H9 (cell line): ENCODE results near the gene TEC. TPM values are rescaled to one million over a fixed set of nuclear protein-coding genes. Genes with fewer than 3 reads are reported as not detected.

Source experiments
- DNase-seq: peaks from one replicate; pipeline ENCODE4 v3.0.0-alpha.2; 2017
- H2AFZ ChIP-seq: one replicate; pipeline ENCODE4 v1.6.1; 2013; ENCODE audit warnings: mild to moderate bottlenecking, low read length, control low read depth, moderate library complexity
- H2AK5ac ChIP-seq: 2 replicates; pipeline ENCODE4 v1.6.1; 2013; ENCODE audit warnings: low read length, control low read depth, mixed read lengths; ENCODE audit not compliant: insufficient read length
- H2BK120ac ChIP-seq: one replicate; pipeline ENCODE4 v1.6.1; 2013; ENCODE audit warnings: low read depth, mild to moderate bottlenecking, low read length, control low read depth, inconsistent platforms; ENCODE audit not compliant: poor library complexity, severe bottlenecking
- H2BK12ac ChIP-seq: 2 replicates; pipeline ENCODE4 v1.6.1; 2013; ENCODE audit warnings: low read length, control low read depth, mixed read lengths, low read depth; ENCODE audit not compliant: insufficient read length
- H2BK15ac ChIP-seq: 2 replicates; pipeline ENCODE4 v1.6.1; 2013; ENCODE audit warnings: low read depth, low read length, control low read depth
- H2BK20ac ChIP-seq: one replicate; pipeline ENCODE4 v1.6.1; 2013; ENCODE audit warnings: low read depth, mild to moderate bottlenecking, low read length, control low read depth, inconsistent platforms; ENCODE audit not compliant: poor library complexity, severe bottlenecking
- H2BK5ac ChIP-seq: 2 replicates; pipeline ENCODE4 v1.6.1; 2013; ENCODE audit warnings: low read length, control low read depth, mixed read lengths; ENCODE audit not compliant: insufficient read length
- H3K14ac ChIP-seq: 2 replicates; pipeline ENCODE4 v1.6.1; 2013; ENCODE audit warnings: low read length, control low read depth; ENCODE audit not compliant: insufficient read depth
- H3K18ac ChIP-seq: 2 replicates; pipeline ENCODE4 v1.6.1; 2013; ENCODE audit warnings: low read depth, mild to moderate bottlenecking, mixed read lengths, low read length, control low read depth; ENCODE audit not compliant: insufficient read length
- H3K23ac ChIP-seq: 2 replicates; pipeline ENCODE4 v1.6.1; 2013; ENCODE audit warnings: low read length, control low read depth, mixed read lengths, low read depth; ENCODE audit not compliant: insufficient read length
- H3K23me2 ChIP-seq: 2 replicates; pipeline ENCODE4 v1.6.1; 2013; ENCODE audit warnings: low read depth, mild to moderate bottlenecking, mixed read lengths, low read length, control low read depth; ENCODE audit not compliant: insufficient read length, poor library complexity, severe bottlenecking
- H3K27ac ChIP-seq: 2 replicates; pipeline ENCODE4 v1.5.1; 2013; ENCODE audit warnings: low read length, control low read depth, mixed read lengths, low read depth; ENCODE audit not compliant: insufficient read length
- H3K27me3 ChIP-seq: 2 replicates; pipeline ENCODE4 v1.6.1; 2013; ENCODE audit warnings: low read length, control low read depth, inconsistent platforms; ENCODE audit not compliant: insufficient read depth
- H3K4ac ChIP-seq: 2 replicates; pipeline ENCODE4 v1.6.1; 2013; ENCODE audit warnings: low read depth, mild to moderate bottlenecking, control low read depth, inconsistent platforms, low read length, moderate library complexity
- H3K4me1 ChIP-seq: 2 replicates; pipeline ENCODE4 v1.6.1; 2013; ENCODE audit warnings: low read length, control low read depth, inconsistent platforms; ENCODE audit not compliant: insufficient read depth
- H3K4me2 ChIP-seq: 2 replicates; pipeline ENCODE4 v1.6.1; 2013; ENCODE audit warnings: low read length, control low read depth, mixed read lengths; ENCODE audit not compliant: insufficient read length, insufficient read depth
- H3K56ac ChIP-seq: 2 replicates; pipeline ENCODE4 v1.6.1; 2013; ENCODE audit warnings: low read depth, mild to moderate bottlenecking, mixed read lengths, low read length, control low read depth; ENCODE audit not compliant: insufficient read length
- H3K79me1 ChIP-seq: 2 replicates; pipeline ENCODE4 v1.6.1; 2013; ENCODE audit warnings: low read depth, mild to moderate bottlenecking, moderate library complexity, low read length, control low read depth, inconsistent platforms; ENCODE audit not compliant: insufficient read depth, poor library complexity, severe bottlenecking
- H3K79me2 ChIP-seq: 2 replicates; pipeline ENCODE4 v1.6.1; 2013; ENCODE audit warnings: low read length, control low read depth, inconsistent platforms; ENCODE audit not compliant: insufficient read depth
- H3K9ac ChIP-seq: 2 replicates; pipeline ENCODE4 v1.6.1; 2013; ENCODE audit warnings: low read length, control low read depth, mixed read lengths; ENCODE audit not compliant: insufficient read length; ENCODE audit errors: extremely low read depth
- H3K9me3 ChIP-seq: one replicate; pipeline ENCODE4 v1.6.1; 2013; ENCODE audit warnings: low read depth, low read length, inconsistent platforms; ENCODE audit not compliant: control insufficient read depth
- H3T11ph ChIP-seq: one replicate; pipeline ENCODE4 v1.6.1; 2013; ENCODE audit warnings: mild to moderate bottlenecking, low read length, control low read depth, inconsistent platforms
- H4K20me1 ChIP-seq: one replicate; pipeline ENCODE4 v1.6.1; 2013; ENCODE audit not compliant: control insufficient read depth, insufficient read length, insufficient read depth
- H4K5ac ChIP-seq: 2 replicates; pipeline ENCODE4 v1.6.1; 2013; ENCODE audit warnings: low read depth, mild to moderate bottlenecking, mixed read lengths, low read length, control low read depth; ENCODE audit not compliant: insufficient read length
- H4K8ac ChIP-seq: replicated peaks from 2 replicates; pipeline ENCODE4 v1.6.1; 2013; ENCODE audit warnings: low read length, control low read depth, mixed read lengths, low read depth; ENCODE audit not compliant: insufficient read length
- H4K91ac ChIP-seq: 2 replicates; pipeline ENCODE4 v1.6.1; 2013; ENCODE audit warnings: low read depth, mild to moderate bottlenecking, moderate library complexity, mixed read lengths, low read length, control low read depth; ENCODE audit not compliant: insufficient read length
- H3K27ac Mint-ChIP-seq, 3 experiments: 2 replicates in 2 of 3; 3 replicates in 1 of 3; pipeline ENCODE4 v1.8.0; 2020 to 2021; ENCODE audit warnings: mixed read lengths in 3 of 3, mild to moderate bottlenecking in 1 of 3, moderate library complexity in 1 of 3
- H3K27me3 Mint-ChIP-seq: 2 replicates; pipeline ENCODE4 v1.8.0; 2021; ENCODE audit warnings: low read depth, mild to moderate bottlenecking, moderate library complexity, mixed read lengths
- H3K36me3 Mint-ChIP-seq, 3 experiments: 2 replicates in 2 of 3; 3 replicates in 1 of 3; pipeline ENCODE4 v1.8.0; 2020 to 2021; ENCODE audit warnings: low read depth in 3 of 3, mixed read lengths in 3 of 3; ENCODE audit not compliant: insufficient read depth in 1 of 3
- H3K4me1 Mint-ChIP-seq, 2 experiments: 2 replicates each; pipeline ENCODE4 v1.8.0; 2020; ENCODE audit warnings: mixed read lengths in 2 of 2
- H3K4me3 Mint-ChIP-seq, 2 experiments: 2 replicates in 1 of 2; 3 replicates in 1 of 2; pipeline ENCODE4 v1.8.0; 2020 to 2021; ENCODE audit warnings: mild to moderate bottlenecking in 2 of 2, mixed read lengths in 2 of 2, moderate library complexity in 1 of 2
- H3K9me3 Mint-ChIP-seq, 2 experiments: 2 replicates in 1 of 2; 3 replicates in 1 of 2; pipeline ENCODE4 v1.8.0; 2020; ENCODE audit warnings: mild to moderate bottlenecking in 2 of 2, mixed read lengths in 2 of 2, moderate library complexity in 1 of 2
- CTCF ChIP-seq: fragments of 200-600 bp; sonication (generic); conservative IDR thresholded peaks from 3 replicates; pipeline ENCODE4 v1.8.0; 2021; ENCODE audit warnings: antibody characterized with exemption, mild to moderate bottlenecking
- WGBS: extraction: QIAGEN DNeasy Blood & Tissue Kit; methylation state at CpG from one replicate; pipeline ENCODE4 v1.1.7; 2013; ENCODE audit warnings: missing lambda C conversion rate, low lambda C conversion rate, mixed read lengths; ENCODE audit not compliant: insufficient read length; ENCODE audit errors: extremely low coverage; 5-methylcytosine and 5-hydroxymethylcytosine counted together
- total RNA-seq: library from RNA; stranded (reverse); gene quantifications from 2 replicates; pipeline ENCODE4 v1.2.1, GENCODE V29; 2021

TEC gene
- total RNA-seq, 1 experiment from 2014 or later: 1.8 TPM

DNA sequence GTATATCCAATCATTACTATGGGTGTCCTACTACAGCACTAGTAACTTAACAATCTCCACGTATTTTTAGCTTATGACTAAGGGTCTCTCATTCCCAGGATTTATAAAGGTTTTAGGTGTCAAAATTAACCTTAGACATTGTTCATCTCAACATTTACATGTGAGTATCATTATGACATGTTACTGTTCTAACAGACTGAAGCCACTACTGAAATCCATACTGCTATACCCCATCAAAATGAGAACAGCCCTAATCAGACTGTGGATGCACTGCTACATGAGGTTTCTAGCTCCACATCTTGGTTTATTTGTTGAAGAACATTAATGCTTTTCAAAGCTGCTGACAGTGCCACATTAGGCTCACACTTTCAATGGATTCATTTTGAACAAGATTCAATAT, 100.0 kb downstream of the TEC start:
- Histone ChIP-seq H4K8ac (no peak overlapping the region), H3K79me2 (no peaks in the 10 kb centered on the region), H3K14ac (no peak overlapping the region), H3K27me3 (no peaks in the 10 kb centered on the region), H3K18ac (no peak overlapping the region), H2AFZ (no peak overlapping the region), H2BK20ac (no peak overlapping the region), H4K5ac (no peak overlapping the region), H3K79me1 (no peaks in the 10 kb centered on the region), H3K23ac (no peak overlapping the region), H4K91ac (no peak overlapping the region), H3K4me2 (no peak overlapping the region), H2BK12ac (no peak overlapping the region), H3K4me1 (peaks cover 5% of the 10 kb centered on the region; the same call in 1 of the 2 replicates), H3K27ac (no peak overlapping the region), H3T11ph (no peak overlapping the region), H3K56ac (no peak overlapping the region), H3K4ac (no peak overlapping the region), H3K23me2 (no peaks in the 10 kb centered on the region), H2BK15ac (no peak overlapping the region), H3K9me3 (no peaks in the 10 kb centered on the region), H2BK5ac (no peak overlapping the region), H2BK120ac (no peak overlapping the region), H2AK5ac (no peak overlapping the region), H4K20me1 (no peaks in the 10 kb centered on the region), H3K9ac (no peak overlapping the region)
- DNase-seq: no peak
- no peak overlapping the region for H3K27ac Mint-ChIP-seq
- H3K27me3 Mint-ChIP-seq: no peaks in the 10 kb centered on the region
- H3K36me3 Mint-ChIP-seq: no peaks in the 10 kb centered on the region
- H3K9me3 Mint-ChIP-seq: no peaks in the 10 kb centered on the region
- H3K4me3 Mint-ChIP-seq: no peak overlapping the region
- H3K4me1 Mint-ChIP-seq: peaks cover 12% of the 10 kb centered on the region in 2 experiments
- no peak for TF ChIP-seq CTCF
- WGBS: no CpG with 5 or more reads among the region's 1 CpG
